NB4 (cell line): ENCODE measurements around the gene TBC1D14.
"Not testable (repeated sequence)": the region's sequence is repeated elsewhere in the genome, so short reads cannot be mapped to it uniquely, and the experiment has no call there.

Source experiments
- DNase-seq: peaks from one replicate; pipeline ENCODE4 v3.0.0; 2010; ENCODE audit warnings: low read depth
- H3K4me3 ChIP-seq: one replicate; pipeline ENCODE4 v1.5.1; 2011; ENCODE audit warnings: mild to moderate bottlenecking, low read depth, low read length, moderate library complexity
- CTCF ChIP-seq: IDR thresholded peaks from one replicate; pipeline ENCODE4 v1.5.1; 2012; ENCODE audit warnings: low read depth, low read length
- MAX ChIP-seq: IDR thresholded peaks from 2 replicates; pipeline ENCODE4 v1.6.1; 2011; ENCODE audit warnings: low read depth, low read length
- MYC ChIP-seq: IDR thresholded peaks from 2 replicates; pipeline ENCODE4 v1.6.1; 2011; ENCODE audit warnings: low read depth, low read length
- POLR2A ChIP-seq: IDR thresholded peaks from 2 replicates; pipeline ENCODE4 v1.6.1; 2011; ENCODE audit warnings: mild to moderate bottlenecking; ENCODE audit not compliant: insufficient read length; ENCODE audit errors: extremely low read depth

Gene TBC1D14

DNA sequence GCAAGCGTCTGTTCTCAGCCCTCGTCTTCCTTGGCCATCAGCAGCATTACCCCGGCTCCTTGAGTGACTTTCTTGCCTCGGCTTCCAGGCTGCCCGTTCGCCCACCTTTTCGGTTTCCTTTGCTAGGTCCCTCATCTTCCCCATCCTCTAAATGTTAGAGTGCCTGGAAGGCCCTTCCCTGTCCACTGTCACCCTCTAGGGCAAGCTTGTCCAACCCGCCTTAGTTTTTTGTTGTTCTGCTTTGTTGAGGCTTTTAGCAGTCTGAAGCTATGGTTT is 62.7 kb downstream of the TBC1D14 start:
- TF ChIP-seq MYC (no peak), POLR2A (no peak), MAX (no peak), CTCF (no peak)
- DNase-seq = no peak
- H3K4me3 ChIP-seq = no peak overlapping the region

GRCh38 chr4:6972911-6973310 is 63.3 kb downstream of the TBC1D14 start:
- DNase-seq = no peak
- no peak overlapping the region for H3K4me3 ChIP-seq
- no peak for TF ChIP-seq POLR2A
- no peak for TF ChIP-seq MAX
- no peak for TF ChIP-seq CTCF
- TF ChIP-seq MYC = no peak

DNA sequence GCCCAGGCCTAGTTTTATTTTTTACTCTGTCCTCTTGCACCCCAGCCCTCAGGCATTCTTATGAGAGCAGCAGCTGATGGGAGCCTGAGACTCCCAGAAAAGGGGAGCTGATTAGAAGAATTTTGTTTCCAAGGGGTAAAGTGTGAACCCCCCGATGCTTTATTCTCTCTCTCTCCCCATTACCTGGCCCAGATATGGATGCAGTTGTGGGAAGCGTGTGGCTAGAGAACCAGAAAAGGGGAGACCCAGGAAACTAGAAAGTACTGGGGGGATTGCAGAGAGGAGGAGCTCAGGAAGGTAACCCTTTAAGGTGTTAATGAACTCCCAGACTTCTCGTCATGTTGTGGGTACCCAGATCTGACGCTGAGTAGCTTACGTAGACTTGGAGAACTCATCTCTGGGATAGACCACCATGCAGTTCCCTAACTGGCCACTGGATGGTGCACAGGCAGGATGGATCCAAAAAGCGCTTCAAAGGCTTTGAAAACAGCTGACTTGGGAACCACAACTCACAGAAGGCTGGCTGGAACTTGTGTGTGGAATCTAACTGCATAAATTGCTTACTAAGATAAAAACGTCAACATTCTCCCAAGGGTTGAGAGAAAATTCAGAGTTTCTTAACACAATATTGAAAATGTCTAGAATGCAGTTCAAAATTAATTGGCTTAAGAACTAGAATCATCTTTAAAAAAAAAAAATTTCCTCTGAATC is 64.7 kb downstream of the TBC1D14 start:
- no peak for TF ChIP-seq MYC
- TF ChIP-seq POLR2A = no peak
- peak; percentile 100 for TF ChIP-seq CTCF
- no peak for TF ChIP-seq MAX
- peak; percentile 86 for DNase-seq
- H3K4me3 ChIP-seq = no peak overlapping the region

DNA sequence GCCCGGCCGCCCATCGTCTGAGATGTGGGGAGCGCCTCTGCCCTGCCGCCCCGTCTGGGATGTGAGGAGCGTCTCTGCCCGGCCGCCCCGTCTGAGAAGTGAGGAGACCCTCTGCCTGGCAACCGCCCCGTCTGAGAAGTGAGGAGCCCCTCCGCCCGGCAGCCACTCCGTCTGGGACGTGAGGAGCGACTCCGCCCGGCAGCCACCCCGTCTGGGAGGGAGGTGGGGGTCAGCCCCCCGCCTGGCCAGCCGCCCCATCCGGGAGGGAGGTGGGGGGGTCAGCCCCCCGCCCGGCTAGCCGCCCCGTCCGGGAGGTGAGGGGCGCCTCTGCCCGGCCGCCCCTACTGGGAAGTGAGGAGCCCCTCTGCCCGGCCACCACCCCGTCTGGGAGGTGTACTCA is 68.2 kb downstream of the TBC1D14 start:
- not testable (repeated sequence) for DNase-seq, H3K4me3 ChIP-seq

DNA sequence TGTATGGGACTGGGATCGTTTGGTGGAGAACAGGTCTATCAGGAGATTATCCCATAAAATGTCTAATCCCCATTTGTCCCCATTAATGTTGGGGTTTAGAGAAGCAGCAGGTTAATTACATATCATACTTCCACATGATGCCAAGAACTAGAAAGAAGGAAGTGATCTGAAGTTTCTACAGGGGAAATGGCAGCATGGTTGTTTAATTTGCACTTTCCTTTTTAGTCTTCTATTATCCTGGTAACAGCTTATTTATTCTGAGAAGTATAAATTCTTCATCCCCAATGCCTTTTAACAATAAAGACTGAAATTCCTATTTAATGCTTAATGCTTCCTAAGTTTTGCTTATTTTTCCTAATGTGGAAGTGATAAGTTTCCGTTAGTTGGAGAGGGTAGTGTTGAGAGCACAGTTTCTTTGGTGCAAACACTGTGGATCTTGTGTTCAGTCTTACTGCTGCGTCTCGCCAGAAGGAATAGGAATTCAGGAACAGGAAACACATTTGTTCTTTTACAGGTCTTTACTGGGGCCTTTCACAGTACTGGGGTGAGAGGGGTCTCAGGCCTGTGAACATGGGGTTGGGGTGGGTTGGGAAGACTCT is 74.0 kb downstream of the TBC1D14 start:
- no peak for DNase-seq
- TF ChIP-seq MYC (no peak), MAX (no peak), POLR2A (no peak)
- no peak overlapping the region for H3K4me3 ChIP-seq

DNA sequence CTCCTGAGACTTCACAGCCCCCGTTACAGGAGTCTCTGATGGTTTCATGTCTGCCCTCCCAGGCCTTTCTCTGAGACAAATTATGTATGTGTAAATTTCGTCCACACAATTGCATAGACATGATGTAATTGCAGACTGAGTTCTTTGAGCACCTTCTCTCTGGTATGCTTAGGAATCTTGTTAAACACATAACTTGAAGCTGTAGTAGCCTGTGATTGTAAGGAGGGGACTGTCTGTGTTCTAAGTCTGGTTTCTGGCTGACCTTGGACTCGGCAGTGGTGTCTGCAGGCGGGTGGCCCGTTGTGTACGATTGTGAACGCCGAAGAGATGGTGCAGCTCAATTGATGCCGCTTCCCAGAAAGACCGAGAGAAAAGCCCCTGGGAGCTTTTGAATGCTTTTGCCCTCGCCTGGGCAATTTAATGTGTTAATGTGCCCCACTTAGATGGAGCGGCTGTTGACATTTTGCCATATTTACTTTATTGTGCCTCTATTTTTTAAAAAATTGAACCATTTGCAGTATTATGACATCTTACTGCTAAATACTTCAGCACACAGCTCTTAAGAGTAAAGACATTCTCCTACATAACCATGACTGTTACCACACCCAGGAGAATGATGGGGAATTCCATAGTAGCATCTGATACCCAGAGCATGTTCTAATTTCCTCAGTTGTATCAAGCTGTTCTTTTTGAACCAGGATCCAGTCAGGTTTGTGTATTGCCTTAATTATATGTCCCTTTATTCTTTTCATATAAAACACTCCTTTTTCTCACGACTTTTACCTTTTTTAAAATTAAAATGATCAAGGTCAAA is 75.2 kb downstream of the TBC1D14 start:
- TF ChIP-seq MAX = no peak
- no peak for TF ChIP-seq POLR2A
- no peak for DNase-seq
- no peak overlapping the region for H3K4me3 ChIP-seq

GRCh38 chr4:6986072-6986780 is 76.6 kb downstream of the TBC1D14 start:
- DNase-seq = peak; percentile 80
- peak overlapping the region; percentile 80 for H3K4me3 ChIP-seq
- TF ChIP-seq MAX = no peak; the same call in 1 of the 2 replicates
- no peak; the same call in 1 of the 2 replicates for TF ChIP-seq MYC
- no peak for TF ChIP-seq POLR2A
- no peak for TF ChIP-seq CTCF
